GM19372 (cell line): ENCODE measurements around the gene NPIPB4.
"Not testable (repeated sequence)": the region's sequence is repeated elsewhere in the genome, so short reads cannot be mapped to it uniquely, and the experiment has no call there.

Source experiments
- ATAC-seq: cut with Tn5 transposase; IDR thresholded peaks from one replicate; pipeline ENCODE4 v1.9.1; 2021; ENCODE audit warnings: mild to moderate bottlenecking, low read depth, moderate library complexity; ENCODE audit not compliant: unreplicated experiment

The NPIPB4 gene

GRCh38 chr16:21790506-21790905 is 67.0 kb downstream of the NPIPB4 start:
- ATAC-seq = not testable (repeated sequence)
